ENCODE data around the gene NDUFA1.
"Not testable (repeated sequence)": the region's sequence is repeated elsewhere in the genome, so short reads cannot be mapped to it uniquely, and the experiment has no call there.

The NDUFA1 gene

GRCh38 chrX:119871599-119872395 lies at the start of gene NDUFA1, which contains the start of gene RNF113A:
Gene NDUFA1 (plus strand): TSS chrX:119871832. CDS start chrX:119871912, 80 bp downstream.
Gene RNF113A (minus strand): TSS chrX:119871733. CDS start chrX:119871613, 120 bp downstream.
- Histone ChIP-seq H3K27ac (peak within 1 kb of the TSS; percentile 83 to 90), H3K4me3 (peak within 1 kb of the TSS; percentile 75)
- no peak for TF ChIP-seq CTCF (IDR thresholded peaks at IDR 0.05)
- peak; percentile 88 for DNase-seq (ENCODE audit: low spot score)

GRCh38 chrX:119824221-119824620 lies 47.4 kb upstream of the NDUFA1 start:
- H3K27ac ChIP-seq; H3K4me3 ChIP-seq; DNase-seq (ENCODE audit: low spot score): not testable (repeated sequence)

- H3K4me3 ChIP-seq: no peak overlapping the region
- H3K27ac ChIP-seq: peak overlapping the region in 1 of 2 donors; percentile 25
- DNase-seq (ENCODE audit: low spot score): no peak
- no peak for TF ChIP-seq CTCF (IDR thresholded peaks at IDR 0.05)
These were observed 45.2 kb upstream of the NDUFA1 start for GRCh38 chrX:119826399-119826959.

- Histone ChIP-seq H3K27ac (no peak overlapping the region), H3K4me3 (no peak overlapping the region)
- TF ChIP-seq CTCF (IDR thresholded peaks at IDR 0.05): no peak
- no peak for DNase-seq (ENCODE audit: low spot score)
These were observed 43.2 kb upstream of the NDUFA1 start for GRCh38 chrX:119828446-119828845.

- DNase-seq (ENCODE audit: low spot score): no peak
- Histone ChIP-seq H3K27ac (no peak overlapping the region), H3K4me3 (no peak overlapping the region)
- TF ChIP-seq CTCF (IDR thresholded peaks at IDR 0.05): no peak
These were observed 37.7 kb upstream of the NDUFA1 start for GRCh38 chrX:119833905-119834304.

GRCh38 chrX:119852382-119853353 lies 19.0 kb upstream of the NDUFA1 start, which contains the start of gene UPF3B:
Gene UPF3B (minus strand): TSS chrX:119852963. CDS start chrX:119852928, 35 bp downstream.
- Histone ChIP-seq H3K4me3 (peak within 1 kb of the TSS; percentile 78), H3K27ac (peak within 1 kb of the TSS; percentile 69 to 88)
- peak; percentile 97 for DNase-seq (ENCODE audit: low spot score)
- TF ChIP-seq CTCF (IDR thresholded peaks at IDR 0.05): no peak

- peak overlapping the region; percentile 6 to 88 for H3K27ac ChIP-seq
- H3K4me3 ChIP-seq: peak overlapping the region; percentile 78
- no peak for TF ChIP-seq CTCF (IDR thresholded peaks at IDR 0.05)
- DNase-seq (ENCODE audit: low spot score): no peak
These were observed 18.2 kb upstream of the NDUFA1 start for GRCh38 chrX:119853444-119853843.

Data from coronary artery (tissue), 2 donors.